HG03354 (cell line): ENCODE measurements around the gene SUFU.
"Not testable (repeated sequence)": the region's sequence is repeated elsewhere in the genome, so short reads cannot be mapped to it uniquely, and the experiment has no call there.

Experiments used
- ATAC-seq: cut with Tn5 transposase; IDR thresholded peaks from one replicate; pipeline ENCODE4 v1.9.1; 2021; ENCODE audit warnings: mild to moderate bottlenecking; ENCODE audit not compliant: unreplicated experiment, poor library complexity, severe bottlenecking

Gene SUFU

DNA sequence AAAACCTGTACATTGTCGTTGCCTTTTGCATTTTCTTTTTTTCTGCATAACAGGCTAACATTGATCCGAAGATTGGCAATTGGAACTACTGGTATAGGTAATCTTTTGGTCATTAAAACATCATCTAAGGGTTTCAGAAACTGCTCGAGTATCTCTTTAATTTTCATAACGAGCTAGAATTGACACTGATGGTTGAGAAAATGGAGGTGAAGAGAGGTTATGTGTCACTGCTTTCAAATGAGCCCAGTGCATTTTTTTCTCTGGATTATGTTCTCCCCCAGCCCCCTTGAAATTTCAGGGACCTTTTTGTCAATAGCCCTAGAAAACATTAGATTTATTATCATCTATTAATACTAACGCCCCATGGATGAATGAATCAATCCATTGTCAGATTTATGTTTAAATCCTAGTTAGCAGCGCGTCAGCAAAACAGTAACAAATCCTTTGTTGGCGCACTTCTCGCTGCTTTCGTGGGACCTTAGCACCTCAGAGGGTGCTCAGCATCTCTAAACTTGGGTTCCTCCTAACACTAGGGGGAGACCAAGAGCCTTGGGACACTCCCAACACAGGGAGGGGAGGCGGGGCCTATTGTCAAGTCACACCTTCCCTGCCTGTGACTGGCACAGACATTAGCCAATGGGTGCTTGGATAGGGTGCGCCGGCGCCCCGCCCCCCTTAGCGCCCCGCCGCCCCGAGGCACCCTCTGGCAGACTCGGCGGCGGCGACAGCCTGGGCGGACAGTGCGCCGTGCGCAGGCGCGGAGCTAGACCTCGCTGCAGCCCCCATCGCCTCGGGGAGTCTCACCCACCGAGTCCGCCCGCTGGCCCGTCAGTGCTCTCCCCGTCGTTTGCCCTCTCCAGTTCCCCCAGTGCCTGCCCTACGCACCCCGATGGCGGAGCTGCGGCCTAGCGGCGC is at the start of gene SUFU:
Gene SUFU, plus strand, starts transcription at position 709 of the 915 bp plus-strand sequence. Its CDS starts 181 bp downstream, at position 890.
- ATAC-seq, result peak; percentile 62

DNA sequence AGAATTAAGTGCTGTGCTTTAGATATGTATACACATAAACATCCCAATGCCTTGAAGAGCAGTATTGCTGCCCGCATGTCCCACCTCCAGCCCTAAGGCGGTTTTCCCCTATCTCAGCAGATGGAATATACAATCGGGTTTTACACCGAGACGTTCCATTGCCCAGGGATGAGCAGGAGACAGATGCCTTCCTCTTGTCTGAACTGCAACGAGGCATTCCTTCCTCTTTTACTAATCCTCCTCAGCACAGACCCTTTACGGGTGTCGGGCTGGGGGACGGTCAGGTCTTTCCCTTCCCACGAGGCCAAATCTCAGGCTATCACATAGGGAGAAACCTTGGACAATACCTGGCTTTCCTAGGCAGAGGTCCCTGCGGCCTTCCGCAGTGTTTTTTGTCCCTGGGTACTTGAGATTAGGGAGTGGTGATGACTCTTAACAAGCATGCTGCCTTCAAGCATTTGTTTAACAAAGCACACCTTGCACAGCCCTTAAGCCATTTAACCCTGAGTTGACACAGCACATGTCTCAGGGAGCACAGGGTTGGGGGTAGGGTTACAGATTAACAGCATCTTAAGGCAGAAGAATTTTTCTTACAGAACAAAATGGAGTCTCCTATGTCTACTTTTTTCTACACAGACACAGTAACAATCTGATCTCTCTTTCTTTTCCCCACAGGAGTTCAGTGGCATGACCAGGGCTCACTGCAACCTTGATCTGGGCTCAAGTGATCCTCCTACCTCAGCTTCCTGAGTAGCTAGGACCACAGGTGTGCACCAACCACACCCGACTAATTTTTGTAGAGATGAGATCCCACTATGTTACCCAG is 48.9 kb upstream of the SUFU start:
- not testable (repeated sequence) for ATAC-seq

DNA sequence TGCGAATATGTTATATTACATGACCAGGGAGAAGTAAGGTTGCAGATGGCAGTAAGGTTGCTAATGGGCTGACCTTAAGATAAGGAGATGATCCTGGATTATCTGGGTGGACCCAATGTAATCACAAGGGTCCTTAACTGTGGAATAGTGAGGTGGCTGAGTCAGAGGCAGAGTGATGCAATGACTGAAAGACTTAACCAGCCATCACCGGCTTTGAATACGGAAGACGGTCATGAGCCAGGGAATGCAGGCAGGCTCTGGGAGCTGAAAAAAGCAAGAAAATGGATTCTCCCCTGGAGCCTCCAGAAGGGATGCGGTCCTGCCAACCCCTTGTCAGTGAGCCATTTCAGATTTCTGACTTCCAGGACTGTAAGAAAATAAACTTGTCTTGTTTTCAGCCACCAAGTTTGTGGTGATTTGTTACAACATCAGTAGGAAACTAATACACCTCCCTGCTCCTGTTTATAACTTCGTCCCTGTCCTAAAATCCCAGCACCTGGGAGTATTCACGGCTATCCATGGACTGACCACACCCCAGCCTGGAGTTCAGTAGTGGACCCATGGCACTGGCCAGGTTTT is 47.8 kb upstream of the SUFU start:
- no peak for ATAC-seq

DNA sequence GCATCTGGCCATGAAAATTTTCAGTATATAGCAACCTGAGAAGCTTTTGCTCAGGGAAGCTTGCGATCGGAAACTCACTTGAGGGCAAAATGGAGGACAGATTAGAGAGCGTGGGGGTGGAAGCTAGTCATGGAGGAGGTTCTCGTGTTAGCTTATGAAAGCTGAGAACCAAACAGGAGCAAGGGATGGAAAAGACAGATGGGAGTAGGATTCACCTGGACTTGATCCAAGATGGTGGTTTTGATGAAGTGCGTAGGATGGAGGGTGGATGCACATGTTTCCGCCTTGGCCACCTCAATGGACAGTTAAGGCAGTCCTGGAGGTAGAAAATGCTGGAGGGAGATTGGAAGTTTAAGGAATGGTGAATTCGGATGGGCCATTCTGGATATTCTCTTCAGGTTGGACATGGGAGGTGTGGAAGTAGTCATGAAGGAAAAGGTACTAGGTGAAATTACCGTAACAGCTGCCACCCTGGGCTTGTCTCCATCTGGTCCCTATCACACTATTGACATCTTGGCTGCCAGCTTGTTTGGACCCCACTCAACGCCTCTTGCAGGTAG is 46.1 kb upstream of the SUFU start:
- no peak for ATAC-seq

DNA sequence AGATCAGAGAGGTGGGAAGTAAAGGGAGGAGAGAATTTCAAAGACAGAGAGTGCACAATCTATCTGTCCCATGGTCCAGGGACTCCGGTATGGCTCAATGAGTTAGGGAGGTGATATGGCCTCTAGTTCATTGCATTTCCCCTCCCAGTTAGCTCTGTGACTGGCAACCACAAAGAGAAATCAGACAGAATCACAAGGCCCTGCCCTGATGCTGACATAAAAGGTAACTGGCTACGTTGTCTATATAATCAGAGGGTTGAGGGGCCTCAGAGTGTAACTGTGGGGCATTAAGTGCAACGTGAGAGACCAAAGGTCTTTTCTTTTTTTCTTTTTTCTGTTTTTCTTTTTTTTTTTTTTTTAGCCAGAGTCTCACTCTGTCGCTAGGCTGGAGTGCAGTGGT is 45.1 kb upstream of the SUFU start:
- no peak for ATAC-seq

DNA sequence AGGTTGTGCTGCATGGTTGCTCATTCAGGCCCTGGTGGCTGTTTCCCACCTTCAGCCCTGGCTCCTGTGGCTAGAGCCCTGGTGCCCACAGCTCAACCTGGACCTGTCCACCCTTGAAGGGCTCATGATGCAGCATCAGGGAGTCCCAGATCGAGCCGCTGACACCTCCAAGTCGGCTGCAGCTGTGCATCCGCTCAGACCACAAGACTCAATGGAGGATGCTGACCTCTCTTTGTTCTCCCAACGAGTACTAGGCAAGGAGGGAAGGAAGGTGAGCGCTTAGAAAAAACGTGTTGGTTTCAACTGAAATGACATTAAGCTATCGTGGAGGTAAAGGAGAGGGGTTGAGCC is 43.0 kb upstream of the SUFU start:
- ATAC-seq, result peak; percentile 34

DNA sequence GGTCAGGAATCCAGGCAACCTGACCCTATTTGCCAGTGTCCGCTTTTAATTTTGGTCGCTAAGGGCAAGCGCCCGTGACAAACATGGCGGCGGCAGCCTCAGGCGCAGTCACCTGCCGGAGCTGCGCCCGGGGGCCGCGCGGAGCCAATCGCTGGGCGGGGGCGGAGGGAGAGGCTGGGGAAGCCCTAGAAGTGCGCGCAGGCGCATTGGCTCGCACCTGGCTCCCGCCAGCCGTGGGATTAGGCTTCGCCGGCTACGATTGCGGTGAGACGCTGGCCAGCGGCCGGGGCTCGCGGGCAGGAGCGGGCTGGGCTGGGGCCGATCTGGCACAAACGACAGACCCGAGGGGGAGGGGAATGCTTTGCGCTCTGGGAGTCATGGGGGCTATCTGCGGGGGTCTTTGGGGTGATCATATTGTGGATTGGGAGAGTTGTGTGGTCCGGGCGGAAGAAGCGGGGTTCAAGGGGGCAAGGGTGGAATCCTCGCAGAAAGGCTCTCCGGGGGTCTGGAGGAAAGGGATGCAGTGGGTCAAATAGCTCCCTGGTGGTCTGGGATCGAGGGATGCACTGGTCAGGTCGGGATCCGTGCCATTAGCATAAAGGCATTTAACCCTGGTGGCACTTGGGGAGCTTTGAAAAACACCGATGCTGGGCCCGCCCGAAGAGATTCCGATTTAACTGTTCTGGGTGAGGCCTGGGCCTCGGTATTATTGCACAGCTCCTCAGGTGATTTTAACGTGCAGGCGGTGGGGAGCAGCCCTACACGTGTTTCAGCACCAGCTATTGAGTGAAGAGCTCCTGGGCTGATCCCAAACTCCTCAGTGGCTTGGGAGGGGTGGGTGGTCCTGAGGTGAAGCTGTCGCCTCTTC is 42.4 kb upstream of the SUFU start:
- peak; percentile 86 for ATAC-seq

DNA sequence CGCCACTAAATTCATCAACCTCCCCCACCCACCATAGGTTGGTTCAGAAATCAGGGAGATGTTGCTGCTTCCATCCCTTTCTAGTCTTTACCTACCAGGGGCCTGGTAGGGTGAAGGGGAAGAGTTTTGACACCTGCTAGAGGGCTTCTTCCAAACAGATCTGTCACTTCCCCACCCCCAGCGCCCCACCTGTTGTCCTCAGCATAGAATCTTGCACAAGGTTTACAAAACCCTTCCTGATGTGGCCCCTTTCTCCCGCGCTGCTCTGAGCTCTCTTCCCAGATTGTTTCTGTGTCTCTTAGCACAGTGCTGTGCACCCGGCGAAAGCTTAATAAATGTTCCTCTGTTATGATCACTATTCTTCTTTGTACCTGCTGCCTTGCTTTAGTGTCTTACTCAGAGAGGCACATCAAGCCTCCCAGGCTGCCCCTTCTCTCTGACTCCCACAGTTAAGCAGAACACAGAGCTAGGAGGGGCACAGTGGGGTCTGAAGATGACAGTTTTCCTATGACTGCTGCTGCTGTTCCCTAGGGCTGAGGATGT is 41.2 kb upstream of the SUFU start:
- ATAC-seq, result no peak

DNA sequence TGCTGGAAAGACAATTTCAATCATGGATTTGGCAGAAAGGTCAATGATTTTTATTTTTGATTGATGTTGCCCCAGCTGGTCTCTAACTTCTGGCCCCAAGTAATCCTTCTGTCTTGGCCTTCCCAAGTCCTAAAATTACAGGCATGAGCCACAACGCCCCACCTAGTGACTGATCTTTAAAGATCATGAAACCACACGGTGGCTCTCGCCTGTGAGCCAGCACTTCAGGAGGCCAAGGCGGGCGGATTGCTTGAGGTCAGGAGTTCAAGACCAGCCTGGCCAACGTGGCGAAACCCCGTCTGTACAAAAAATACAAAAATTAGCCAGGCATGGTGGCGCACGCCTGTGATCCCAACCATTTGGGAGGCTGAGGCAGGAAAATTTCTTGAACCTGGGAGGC is 39.8 kb upstream of the SUFU start:
- no peak for ATAC-seq

DNA sequence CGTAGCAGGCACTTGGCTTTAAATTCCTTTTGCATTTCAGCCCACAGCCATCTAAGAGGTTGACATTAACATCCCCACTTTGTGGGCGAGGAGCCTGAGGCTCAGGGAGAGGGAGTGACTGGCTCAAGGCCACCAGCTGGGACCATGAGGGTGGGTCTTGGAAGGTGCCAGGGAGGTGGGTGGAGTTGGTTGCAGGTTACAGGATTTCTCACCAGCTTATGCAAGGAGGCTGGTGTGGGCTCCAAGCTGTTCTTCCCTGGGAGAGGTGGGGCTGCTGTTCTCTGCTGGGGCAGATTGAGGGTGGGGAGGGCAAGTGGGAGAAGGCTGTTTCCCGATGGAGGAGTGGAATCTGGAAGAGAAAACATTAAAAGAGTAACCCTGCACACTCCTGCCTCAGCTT is 38.3 kb upstream of the SUFU start:
- ATAC-seq, result no peak

DNA sequence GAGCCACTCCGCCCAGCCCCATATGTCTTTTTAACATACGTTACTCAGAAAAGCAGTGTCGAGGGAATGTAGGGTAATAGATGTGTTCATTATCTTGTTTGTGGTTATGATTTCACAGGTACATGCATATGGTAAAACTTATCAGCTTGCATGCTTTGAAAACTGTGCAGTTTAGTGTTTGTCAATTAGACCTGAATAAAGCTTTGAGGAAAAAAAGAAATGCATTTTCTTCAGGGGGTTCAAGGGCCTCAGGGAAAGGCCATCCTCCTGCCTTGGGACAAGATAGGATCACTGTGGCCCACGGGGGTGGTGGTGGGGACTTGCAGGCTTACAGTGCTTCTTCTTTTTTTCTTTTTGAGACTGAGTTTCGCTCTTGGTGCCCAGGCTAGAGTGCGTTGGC is 36.5 kb upstream of the SUFU start:
- ATAC-seq, result no peak

DNA sequence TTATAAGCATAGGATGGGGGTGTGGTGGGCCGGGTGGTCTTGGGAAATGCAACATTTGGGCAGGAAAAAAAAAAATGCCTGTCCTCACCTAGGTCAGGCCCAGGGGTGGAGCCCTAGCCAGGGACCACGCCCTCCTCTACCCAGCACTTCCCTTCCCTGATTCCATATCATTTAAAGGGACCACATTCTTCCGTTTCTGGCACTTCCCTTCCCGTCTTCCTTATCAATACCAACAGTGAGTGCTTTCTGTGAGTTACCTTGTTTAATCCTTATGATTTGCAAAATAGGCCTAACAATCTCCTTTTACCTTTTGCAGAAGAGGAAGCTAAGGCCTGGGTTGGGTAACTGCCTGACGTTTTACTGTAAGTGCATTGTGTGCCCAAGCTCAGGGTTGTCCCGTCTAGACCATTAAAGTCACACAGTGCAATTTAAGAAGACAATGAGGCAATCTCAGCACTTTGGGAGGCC is 35.8 kb upstream of the SUFU start:
- ATAC-seq, result no peak

DNA sequence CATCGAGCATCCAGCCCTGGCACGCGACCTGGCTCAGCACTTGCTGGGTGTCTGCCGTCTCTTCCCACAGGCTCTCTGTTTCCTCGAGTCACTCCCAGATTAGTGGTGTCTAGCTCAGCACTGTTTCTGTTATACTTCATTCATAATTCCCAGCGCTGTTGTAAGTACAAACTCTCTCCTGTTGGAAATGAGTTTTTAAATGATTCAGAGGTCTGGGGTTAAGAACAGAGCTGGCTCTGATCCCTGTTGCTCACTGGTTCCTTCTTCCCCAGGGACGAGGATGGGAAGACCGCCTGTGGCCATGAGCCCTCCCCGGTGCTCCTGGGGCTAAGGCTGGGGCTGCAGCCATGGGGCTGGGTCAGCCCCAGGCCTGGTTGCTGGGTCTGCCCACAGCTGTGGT is 35.1 kb upstream of the SUFU start:
- ATAC-seq, result no peak

DNA sequence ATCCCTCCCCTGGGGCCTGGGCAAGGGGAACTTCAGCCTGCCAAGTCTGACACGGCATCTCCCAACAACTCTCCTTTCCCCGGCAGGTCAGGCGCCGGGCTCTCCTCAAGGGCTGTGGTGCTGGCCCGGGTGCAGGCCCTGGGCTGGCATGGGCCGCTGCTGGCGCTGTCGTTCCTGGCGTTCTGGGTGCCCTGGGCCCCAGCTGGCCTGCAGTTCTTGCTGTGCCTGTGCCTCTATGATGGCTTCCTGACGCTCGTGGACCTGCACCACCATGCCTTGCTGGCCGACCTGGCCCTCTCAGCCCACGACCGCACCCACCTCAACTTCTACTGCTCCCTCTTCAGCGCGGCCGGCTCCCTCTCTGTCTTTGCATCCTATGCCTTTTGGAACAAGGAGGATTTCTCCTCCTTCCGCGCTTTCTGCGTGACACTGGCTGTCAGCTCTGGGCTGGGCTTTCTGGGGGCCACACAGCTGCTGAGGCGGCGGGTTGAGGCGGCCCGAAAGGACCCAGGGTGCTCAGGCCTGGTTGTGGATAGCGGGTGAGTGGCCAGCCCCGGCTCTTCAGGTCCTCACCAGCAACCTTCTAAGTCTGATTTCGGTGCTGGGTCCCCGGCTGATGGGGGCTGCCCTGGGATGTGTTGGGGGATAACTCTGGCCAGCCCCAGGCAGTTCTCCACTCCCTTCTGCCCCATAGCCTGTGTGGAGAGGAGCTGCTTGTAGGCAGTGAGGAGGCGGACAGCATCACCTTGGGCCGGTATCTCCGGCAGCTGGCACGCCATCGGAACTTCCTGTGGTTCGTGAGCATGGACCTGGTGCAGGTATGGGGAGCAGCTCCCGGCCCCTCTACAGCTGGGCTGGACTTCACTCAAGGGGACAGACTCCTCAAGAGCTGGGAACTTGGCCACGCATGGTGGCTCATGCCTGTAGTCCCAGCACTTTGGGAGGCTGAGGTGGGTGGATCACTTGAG is 32.9 kb upstream of the SUFU start:
- ATAC-seq, result no peak

DNA sequence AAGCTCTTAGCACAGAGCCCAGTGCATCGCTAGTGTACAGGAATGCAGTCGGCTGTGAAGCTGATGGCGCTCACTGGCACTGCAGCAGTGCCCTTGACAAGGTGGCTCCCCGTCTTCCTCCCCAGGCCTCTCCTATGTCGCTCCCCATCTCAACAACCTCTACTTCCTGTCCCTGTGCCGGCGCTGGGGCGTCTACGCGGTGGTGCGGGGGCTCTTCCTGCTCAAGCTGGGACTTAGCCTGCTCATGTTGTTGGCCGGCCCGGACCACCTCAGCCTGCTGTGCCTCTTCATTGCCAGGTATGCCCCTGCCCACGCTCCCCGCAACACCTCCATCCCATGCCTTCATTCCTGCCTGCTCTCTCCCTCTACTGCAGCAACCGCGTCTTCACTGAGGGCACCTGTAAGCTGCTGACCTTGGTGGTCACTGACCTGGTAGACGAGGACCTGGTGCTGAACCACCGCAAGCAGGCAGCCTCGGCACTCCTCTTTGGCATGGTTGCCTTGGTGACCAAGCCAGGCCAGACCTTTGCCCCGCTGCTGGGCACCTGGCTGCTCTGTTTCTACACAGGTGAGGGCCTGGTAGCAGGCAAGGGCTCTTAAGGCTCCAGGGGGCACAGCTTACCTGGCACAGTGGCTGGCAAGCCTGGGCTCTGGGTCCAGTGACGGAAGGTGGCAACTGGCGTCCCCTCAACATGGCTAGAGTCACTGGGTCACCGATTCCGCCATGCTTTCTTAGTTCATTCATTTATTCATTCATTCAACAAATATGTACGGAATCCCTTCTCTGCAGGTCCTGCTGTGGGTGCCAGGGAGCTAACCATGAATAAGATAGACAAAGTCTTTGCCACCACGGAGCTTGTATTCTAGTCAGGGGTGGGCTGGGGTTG is 30.1 kb upstream of the SUFU start:
- ATAC-seq, result no peak

DNA sequence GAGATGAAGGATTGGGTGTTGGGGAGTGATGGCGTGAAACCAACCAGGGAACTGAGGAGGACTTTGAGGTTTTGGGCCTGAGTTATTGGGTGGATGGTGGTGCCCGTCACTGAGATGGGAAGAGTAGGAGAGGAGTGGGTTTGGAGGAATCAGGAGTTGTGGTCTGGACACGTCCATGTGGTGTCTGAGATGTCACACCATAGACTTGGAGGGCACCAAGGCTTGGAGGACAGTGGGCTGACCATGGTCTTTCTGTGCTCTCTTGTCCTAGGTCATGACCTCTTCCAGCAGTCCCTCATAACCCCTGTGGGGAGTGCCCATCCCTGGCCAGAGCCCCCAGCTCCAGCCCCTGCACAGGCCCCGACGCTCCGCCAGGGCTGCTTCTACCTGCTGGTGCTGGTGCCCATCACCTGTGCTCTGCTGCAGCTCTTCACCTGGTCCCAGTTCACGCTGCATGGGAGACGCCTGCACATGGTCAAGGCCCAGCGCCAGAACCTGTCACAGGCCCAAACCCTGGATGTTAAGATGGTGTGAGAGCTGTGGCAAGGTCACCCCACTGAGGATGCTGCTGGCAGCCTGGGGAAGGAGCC is 28.2 kb upstream of the SUFU start:
- no peak for ATAC-seq
